Mesendoderm (in vitro differentiated cells): ENCODE measurements around the gene CHIC2.

Experiments
- DNase-seq: peaks from one replicate; pipeline ENCODE4 v3.0.0; 2013
- H2AK5ac ChIP-seq: 2 replicates; pipeline ENCODE4 v1.6.1; 2013; ENCODE audit warnings: low read length, inconsistent platforms
- H2BK120ac ChIP-seq: 2 replicates; pipeline ENCODE4 v1.6.1; 2013; ENCODE audit warnings: low read depth, mild to moderate bottlenecking, low read length, moderate library complexity, mixed read lengths
- H2BK15ac ChIP-seq: replicated peaks from 2 replicates; pipeline ENCODE4 v1.6.1; 2013; ENCODE audit warnings: low read depth, mild to moderate bottlenecking, moderate library complexity
- H2BK5ac ChIP-seq: 2 replicates; pipeline ENCODE4 v1.6.1; 2013; ENCODE audit warnings: low read length, inconsistent platforms
- H3K18ac ChIP-seq: 2 replicates; pipeline ENCODE4 v1.6.1; 2013; ENCODE audit warnings: mild to moderate bottlenecking, low read length, mixed read lengths
- H3K23ac ChIP-seq: one replicate; pipeline ENCODE4 v1.6.1; 2013; ENCODE audit warnings: low read length
- H3K27ac ChIP-seq: 2 replicates; pipeline ENCODE4 v1.5.1; 2013; ENCODE audit warnings: low read depth, mild to moderate bottlenecking, inconsistent platforms, low read length, moderate library complexity
- H3K27me3 ChIP-seq: 2 replicates; pipeline ENCODE4 v1.6.1; 2013; ENCODE audit warnings: low read length, control low read depth, mild to moderate bottlenecking, inconsistent platforms; ENCODE audit not compliant: insufficient read depth, poor library complexity
- H3K36me3 ChIP-seq: 2 replicates; pipeline ENCODE4 v1.6.1; 2013; ENCODE audit warnings: low read length, inconsistent platforms; ENCODE audit not compliant: control insufficient read depth, insufficient read depth
- H3K4ac ChIP-seq: one replicate; pipeline ENCODE4 v1.6.1; 2013; ENCODE audit warnings: low read depth, mild to moderate bottlenecking, low read length, moderate library complexity
- H3K4me1 ChIP-seq: 2 replicates; pipeline ENCODE4 v1.6.1; 2013; ENCODE audit warnings: low read depth, low read length, inconsistent platforms; ENCODE audit not compliant: control insufficient read depth
- H3K4me2 ChIP-seq: 2 replicates; pipeline ENCODE4 v1.6.1; 2013; ENCODE audit warnings: low read length
- H3K4me3 ChIP-seq: 2 replicates; pipeline ENCODE4 v1.5.1; 2013; ENCODE audit warnings: mild to moderate bottlenecking, low read length
- H3K56ac ChIP-seq: one replicate; pipeline ENCODE4 v1.6.1; 2013; ENCODE audit warnings: low read length
- H3K79me1 ChIP-seq: 2 replicates; pipeline ENCODE4 v1.6.1; 2013; ENCODE audit warnings: low read length, inconsistent platforms
- H3K79me2 ChIP-seq: 2 replicates; pipeline ENCODE4 v1.6.1; 2013; ENCODE audit warnings: mild to moderate bottlenecking, low read length; ENCODE audit not compliant: control insufficient read depth, insufficient read depth
- H3K9ac ChIP-seq: 2 replicates; pipeline ENCODE4 v1.6.1; 2013; ENCODE audit warnings: low read length, inconsistent platforms
- H4K5ac ChIP-seq: one replicate; pipeline ENCODE4 v1.6.1; 2013; ENCODE audit warnings: low read length
- H4K8ac ChIP-seq: one replicate; pipeline ENCODE4 v1.6.1; 2013; ENCODE audit warnings: low read depth, mild to moderate bottlenecking, control low read depth, low read length, moderate library complexity
- WGBS: extraction: QIAGEN DNeasy Blood & Tissue Kit; methylation state at CpG from one replicate; pipeline ENCODE4 v1.1.7; 2013; ENCODE audit warnings: low lambda C conversion rate, missing lambda C conversion rate; ENCODE audit not compliant: insufficient coverage; ENCODE audit errors: extremely low coverage; 5-methylcytosine and 5-hydroxymethylcytosine counted together

CHIC2 gene

DNA sequence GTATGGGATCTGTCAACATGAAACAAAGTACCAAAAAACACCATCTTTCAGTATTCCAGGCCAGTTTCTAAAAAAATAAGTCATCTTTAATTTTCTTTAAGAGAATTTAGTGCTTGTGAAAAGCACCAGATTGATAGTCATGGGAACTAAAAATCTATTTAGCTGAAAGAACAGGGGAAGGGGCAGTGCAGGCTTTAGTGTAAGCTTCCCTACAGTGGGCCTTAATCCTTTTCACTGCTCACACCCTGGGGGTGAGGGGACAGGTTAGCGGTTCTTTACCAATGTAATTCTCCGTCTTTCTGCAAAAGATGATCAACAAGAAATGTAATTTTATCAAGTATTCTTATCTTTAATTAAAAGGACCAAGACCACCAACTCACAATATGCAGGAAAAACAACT is 47.1 kb downstream of the CHIC2 start:
- H3K4me3 ChIP-seq: no peak overlapping the region
- no peaks in the 10 kb centered on the region for H3K79me2 ChIP-seq
- H2AK5ac ChIP-seq: no peak overlapping the region
- no peaks in the 10 kb centered on the region for H3K4me1 ChIP-seq
- no peaks in the 10 kb centered on the region for H3K36me3 ChIP-seq
- no peak overlapping the region for H3K56ac ChIP-seq
- no peaks in the 10 kb centered on the region for H3K27me3 ChIP-seq
- H4K5ac ChIP-seq: no peak overlapping the region
- H3K18ac ChIP-seq: no peak overlapping the region
- no peak overlapping the region for H3K27ac ChIP-seq
- H2BK15ac ChIP-seq: no peak overlapping the region
- H2BK120ac ChIP-seq: no peak overlapping the region
- H3K23ac ChIP-seq: no peak overlapping the region
- WGBS: no CpG with 5 or more reads among the region's 2 CpGs
- peak; percentile 7 for DNase-seq
- H3K4me2 ChIP-seq: no peak overlapping the region
- no peaks in the 10 kb centered on the region for H3K79me1 ChIP-seq
- H3K4ac ChIP-seq: no peak overlapping the region
- no peak overlapping the region for H4K8ac ChIP-seq
- H3K9ac ChIP-seq: no peak overlapping the region
- no peak overlapping the region for H2BK5ac ChIP-seq

DNA sequence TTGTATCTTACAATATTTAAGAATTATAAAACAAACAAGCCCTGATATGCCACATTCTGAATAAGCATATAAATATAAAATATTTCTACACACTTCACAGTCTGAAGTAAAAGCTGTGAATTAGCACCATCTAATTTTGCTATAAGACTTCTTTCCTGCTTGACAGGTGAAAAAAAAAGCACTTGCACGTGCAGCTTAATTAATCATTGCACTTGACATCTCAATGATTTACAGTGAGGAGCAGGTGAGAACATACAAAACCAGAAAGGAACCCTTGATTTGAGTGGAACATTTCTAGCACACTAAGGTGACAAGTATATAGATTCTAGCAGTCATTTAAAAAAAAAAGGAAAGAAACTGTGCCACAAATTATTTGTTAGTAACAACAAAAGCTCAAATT is 47.9 kb downstream of the CHIC2 start:
- H3K4ac ChIP-seq: no peak overlapping the region
- H2BK15ac ChIP-seq: no peak overlapping the region
- H3K4me1 ChIP-seq: no peaks in the 10 kb centered on the region
- H3K9ac ChIP-seq: no peak overlapping the region
- no peak overlapping the region for H2BK120ac ChIP-seq
- no peak overlapping the region for H3K56ac ChIP-seq
- H3K18ac ChIP-seq: no peak overlapping the region
- no CpG with 5 or more reads among the region's 1 CpG for WGBS
- no peak for DNase-seq
- no peak overlapping the region for H3K4me2 ChIP-seq
- H3K27ac ChIP-seq: no peak overlapping the region
- H3K23ac ChIP-seq: no peak overlapping the region
- no peak overlapping the region for H4K5ac ChIP-seq
- no peak overlapping the region for H2AK5ac ChIP-seq
- H3K4me3 ChIP-seq: no peak overlapping the region
- no peaks in the 10 kb centered on the region for H3K27me3 ChIP-seq
- H2BK5ac ChIP-seq: no peak overlapping the region
- no peaks in the 10 kb centered on the region for H3K79me1 ChIP-seq
- no peak overlapping the region for H4K8ac ChIP-seq
- H3K79me2 ChIP-seq: no peaks in the 10 kb centered on the region
- no peaks in the 10 kb centered on the region for H3K36me3 ChIP-seq

DNA sequence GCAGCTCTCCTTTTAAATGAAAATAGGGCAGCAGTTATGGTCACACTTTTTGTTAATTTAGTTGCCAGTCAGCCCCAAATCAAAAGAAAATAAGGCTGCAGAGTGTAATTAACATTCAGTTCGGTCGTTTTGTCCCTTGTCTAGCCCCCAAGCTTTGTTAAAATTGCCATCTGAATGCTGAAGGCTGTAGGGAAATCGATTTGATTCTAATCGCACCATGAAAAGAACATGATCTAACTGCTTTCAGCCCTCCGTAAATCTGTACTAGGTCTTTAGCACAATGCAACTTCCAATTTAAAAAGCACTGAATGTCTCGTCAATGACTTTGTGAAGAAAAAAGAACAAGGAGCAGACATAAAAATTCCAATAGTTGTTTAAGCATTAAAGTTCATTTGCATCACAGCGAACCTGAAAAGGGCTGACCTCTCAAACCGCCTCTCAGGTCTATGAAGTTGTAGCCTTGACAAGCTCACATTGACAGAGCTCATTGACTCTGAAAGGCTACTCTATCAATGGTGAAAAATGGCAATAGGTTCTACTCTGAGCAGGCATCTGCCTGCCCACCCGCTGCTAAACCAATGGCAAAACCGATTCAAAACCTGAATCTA is 48.9 kb downstream of the CHIC2 start:
- no peak overlapping the region for H3K27ac ChIP-seq
- H3K79me2 ChIP-seq: no peaks in the 10 kb centered on the region
- H3K18ac ChIP-seq: no peak overlapping the region
- no peak overlapping the region for H3K23ac ChIP-seq
- H2BK5ac ChIP-seq: no peak overlapping the region
- H3K4ac ChIP-seq: no peak overlapping the region
- no peak overlapping the region for H2BK15ac ChIP-seq
- no peak overlapping the region for H3K4me2 ChIP-seq
- H2BK120ac ChIP-seq: no peak overlapping the region
- H3K27me3 ChIP-seq: no peaks in the 10 kb centered on the region
- H3K4me3 ChIP-seq: no peak overlapping the region
- H3K9ac ChIP-seq: no peak overlapping the region
- no CpG with 5 or more reads among the region's 10 CpGs for WGBS
- no peaks in the 10 kb centered on the region for H3K4me1 ChIP-seq
- no peak overlapping the region for H4K5ac ChIP-seq
- H3K79me1 ChIP-seq: no peaks in the 10 kb centered on the region
- no peaks in the 10 kb centered on the region for H3K36me3 ChIP-seq
- no peak overlapping the region for H4K8ac ChIP-seq
- peak; percentile 45 for DNase-seq
- no peak overlapping the region for H3K56ac ChIP-seq
- no peak overlapping the region for H2AK5ac ChIP-seq

DNA sequence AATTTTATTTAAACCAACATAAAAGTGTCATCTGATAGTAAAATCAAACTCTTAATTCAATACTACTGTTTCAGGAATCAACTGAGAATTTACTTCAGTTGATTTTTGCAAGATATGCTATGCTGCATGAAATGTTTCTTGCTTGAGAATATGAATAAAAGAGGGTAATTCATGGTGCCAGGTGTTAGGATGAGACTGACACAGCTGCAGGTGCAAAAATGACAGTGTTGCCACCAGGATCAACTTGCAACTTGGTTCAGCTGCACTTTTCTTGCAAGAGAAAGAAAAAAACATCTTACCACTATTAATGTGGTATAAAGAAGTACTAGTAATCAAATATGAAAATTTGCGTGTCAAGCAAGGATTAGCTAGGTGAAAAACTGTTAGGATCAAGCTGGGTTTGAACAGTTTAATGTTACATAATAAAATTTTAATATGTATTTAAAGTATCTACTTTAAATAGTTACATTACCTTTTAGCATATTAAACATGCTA is 49.7 kb downstream of the CHIC2 start:
- no peak overlapping the region for H4K8ac ChIP-seq
- no peak overlapping the region for H2BK15ac ChIP-seq
- no peaks in the 10 kb centered on the region for H3K79me2 ChIP-seq
- no peak overlapping the region for H2AK5ac ChIP-seq
- no peak overlapping the region for H3K23ac ChIP-seq
- no peaks in the 10 kb centered on the region for H3K27me3 ChIP-seq
- H2BK5ac ChIP-seq: no peak overlapping the region
- H3K18ac ChIP-seq: no peak overlapping the region
- H3K27ac ChIP-seq: no peak overlapping the region
- no peak overlapping the region for H3K4me2 ChIP-seq
- no peak for DNase-seq
- WGBS: no CpG with 5 or more reads among the region's 1 CpG
- no peak overlapping the region for H3K56ac ChIP-seq
- H3K9ac ChIP-seq: no peak overlapping the region
- H3K36me3 ChIP-seq: no peaks in the 10 kb centered on the region
- H3K4ac ChIP-seq: no peak overlapping the region
- H4K5ac ChIP-seq: no peak overlapping the region
- H3K4me3 ChIP-seq: no peak overlapping the region
- H3K79me1 ChIP-seq: no peaks in the 10 kb centered on the region
- H2BK120ac ChIP-seq: no peak overlapping the region
- no peaks in the 10 kb centered on the region for H3K4me1 ChIP-seq

DNA sequence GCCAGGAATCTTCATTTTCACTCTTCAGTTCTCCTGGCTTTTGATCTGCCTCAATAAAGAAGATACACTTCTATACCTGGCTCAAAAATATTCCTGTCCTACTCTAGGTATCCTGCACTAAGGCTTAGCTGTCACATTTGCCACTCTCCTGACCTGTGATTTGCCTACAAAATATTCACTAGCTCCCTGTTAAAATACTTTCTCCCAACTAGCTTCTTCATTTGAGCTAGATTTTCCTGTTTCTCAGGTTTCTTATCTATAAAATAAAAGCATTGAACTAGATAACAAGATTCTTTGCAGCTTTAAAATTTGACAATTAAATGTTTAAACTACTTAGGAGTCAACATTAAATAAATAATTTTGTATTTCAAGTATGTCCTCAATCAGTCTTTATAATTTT is 53.2 kb downstream of the CHIC2 start:
- no peaks in the 10 kb centered on the region for H3K27me3 ChIP-seq
- no peak overlapping the region for H3K9ac ChIP-seq
- H3K27ac ChIP-seq: no peak overlapping the region
- H3K4me1 ChIP-seq: no peaks in the 10 kb centered on the region
- no peaks in the 10 kb centered on the region for H3K36me3 ChIP-seq
- no peak overlapping the region for H3K4ac ChIP-seq
- H2BK120ac ChIP-seq: no peak overlapping the region
- no peaks in the 10 kb centered on the region for H3K79me1 ChIP-seq
- H2BK15ac ChIP-seq: no peak overlapping the region
- no peak overlapping the region for H3K56ac ChIP-seq
- no peak overlapping the region for H4K8ac ChIP-seq
- no peak overlapping the region for H3K4me3 ChIP-seq
- H3K79me2 ChIP-seq: no peaks in the 10 kb centered on the region
- H3K23ac ChIP-seq: no peak overlapping the region
- H3K4me2 ChIP-seq: no peak overlapping the region
- no peak overlapping the region for H3K18ac ChIP-seq
- H4K5ac ChIP-seq: no peak overlapping the region
- no peak overlapping the region for H2AK5ac ChIP-seq
- H2BK5ac ChIP-seq: no peak overlapping the region
- no peak for DNase-seq

DNA sequence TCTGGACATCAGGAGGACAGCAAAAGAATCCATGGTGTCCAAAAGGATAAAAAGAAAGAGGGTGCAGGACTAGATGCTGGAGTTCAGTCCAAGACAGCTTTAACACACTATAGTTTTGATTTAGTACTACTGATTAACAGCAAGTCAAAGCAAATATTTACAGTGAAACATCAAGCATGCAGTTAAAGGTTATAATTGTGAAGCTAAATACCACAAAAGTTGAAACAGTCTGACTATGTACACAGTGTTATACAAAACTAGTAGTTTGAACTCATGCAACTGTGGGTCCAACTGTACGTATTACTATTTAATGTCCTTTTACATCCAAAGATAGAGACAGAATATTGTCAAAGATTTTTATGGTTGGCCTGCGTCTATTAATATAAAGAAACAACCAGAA is 57.6 kb downstream of the CHIC2 start:
- no peaks in the 10 kb centered on the region for H3K36me3 ChIP-seq
- no peak overlapping the region for H3K18ac ChIP-seq

More for the DNA sequence above, 57.6 kb downstream of the CHIC2 start:
- Histone ChIP-seq H3K4ac (no peak overlapping the region), H4K8ac (no peak overlapping the region), H4K5ac (no peak overlapping the region), H3K27me3 (no peaks in the 10 kb centered on the region), H3K79me2 (no peaks in the 10 kb centered on the region), H3K4me3 (no peak overlapping the region), H3K27ac (no peak overlapping the region), H3K56ac (no peak overlapping the region), H3K4me2 (no peak overlapping the region), H2BK120ac (no peak overlapping the region), H3K4me1 (no peaks in the 10 kb centered on the region), H2BK5ac (no peak overlapping the region), H3K79me1 (no peaks in the 10 kb centered on the region), H3K9ac (no peak overlapping the region), H3K23ac (no peak overlapping the region), H2AK5ac (no peak overlapping the region), H2BK15ac (no peak overlapping the region)
- WGBS: no CpG with 5 or more reads among the region's 2 CpGs
- DNase-seq: no peak
